H9 (cell line): ENCODE data around the gene APCDD1L. TPM values are rescaled to one million over a fixed set of nuclear protein-coding genes. Genes with fewer than 3 reads are reported as not detected.

Source experiments
- DNase-seq: peaks from one replicate; pipeline ENCODE4 v3.0.0-alpha.2; 2017
- H2AFZ ChIP-seq: one replicate; pipeline ENCODE4 v1.6.1; 2013; ENCODE audit warnings: mild to moderate bottlenecking, low read length, control low read depth, moderate library complexity
- H2AK5ac ChIP-seq: 2 replicates; pipeline ENCODE4 v1.6.1; 2013; ENCODE audit warnings: low read length, control low read depth, mixed read lengths; ENCODE audit not compliant: insufficient read length
- H2BK120ac ChIP-seq: one replicate; pipeline ENCODE4 v1.6.1; 2013; ENCODE audit warnings: low read depth, mild to moderate bottlenecking, low read length, control low read depth, inconsistent platforms; ENCODE audit not compliant: poor library complexity, severe bottlenecking
- H2BK12ac ChIP-seq: 2 replicates; pipeline ENCODE4 v1.6.1; 2013; ENCODE audit warnings: low read length, control low read depth, mixed read lengths, low read depth; ENCODE audit not compliant: insufficient read length
- H2BK15ac ChIP-seq: 2 replicates; pipeline ENCODE4 v1.6.1; 2013; ENCODE audit warnings: low read depth, low read length, control low read depth
- H2BK20ac ChIP-seq: one replicate; pipeline ENCODE4 v1.6.1; 2013; ENCODE audit warnings: low read depth, mild to moderate bottlenecking, low read length, control low read depth, inconsistent platforms; ENCODE audit not compliant: poor library complexity, severe bottlenecking
- H2BK5ac ChIP-seq: 2 replicates; pipeline ENCODE4 v1.6.1; 2013; ENCODE audit warnings: low read length, control low read depth, mixed read lengths; ENCODE audit not compliant: insufficient read length
- H3K14ac ChIP-seq: 2 replicates; pipeline ENCODE4 v1.6.1; 2013; ENCODE audit warnings: low read length, control low read depth; ENCODE audit not compliant: insufficient read depth
- H3K18ac ChIP-seq: 2 replicates; pipeline ENCODE4 v1.6.1; 2013; ENCODE audit warnings: low read depth, mild to moderate bottlenecking, mixed read lengths, low read length, control low read depth; ENCODE audit not compliant: insufficient read length
- H3K23ac ChIP-seq: 2 replicates; pipeline ENCODE4 v1.6.1; 2013; ENCODE audit warnings: low read length, control low read depth, mixed read lengths, low read depth; ENCODE audit not compliant: insufficient read length
- H3K23me2 ChIP-seq: 2 replicates; pipeline ENCODE4 v1.6.1; 2013; ENCODE audit warnings: low read depth, mild to moderate bottlenecking, mixed read lengths, low read length, control low read depth; ENCODE audit not compliant: insufficient read length, poor library complexity, severe bottlenecking
- H3K27ac ChIP-seq: 2 replicates; pipeline ENCODE4 v1.5.1; 2013; ENCODE audit warnings: low read length, control low read depth, mixed read lengths, low read depth; ENCODE audit not compliant: insufficient read length
- H3K27me3 ChIP-seq: 2 replicates; pipeline ENCODE4 v1.6.1; 2013; ENCODE audit warnings: low read length, control low read depth, inconsistent platforms; ENCODE audit not compliant: insufficient read depth
- H3K4ac ChIP-seq: 2 replicates; pipeline ENCODE4 v1.6.1; 2013; ENCODE audit warnings: low read depth, mild to moderate bottlenecking, control low read depth, inconsistent platforms, low read length, moderate library complexity
- H3K4me1 ChIP-seq: 2 replicates; pipeline ENCODE4 v1.6.1; 2013; ENCODE audit warnings: low read length, control low read depth, inconsistent platforms; ENCODE audit not compliant: insufficient read depth
- H3K4me2 ChIP-seq: 2 replicates; pipeline ENCODE4 v1.6.1; 2013; ENCODE audit warnings: low read length, control low read depth, mixed read lengths; ENCODE audit not compliant: insufficient read length, insufficient read depth
- H3K56ac ChIP-seq: 2 replicates; pipeline ENCODE4 v1.6.1; 2013; ENCODE audit warnings: low read depth, mild to moderate bottlenecking, mixed read lengths, low read length, control low read depth; ENCODE audit not compliant: insufficient read length
- H3K79me1 ChIP-seq: 2 replicates; pipeline ENCODE4 v1.6.1; 2013; ENCODE audit warnings: low read depth, mild to moderate bottlenecking, moderate library complexity, low read length, control low read depth, inconsistent platforms; ENCODE audit not compliant: insufficient read depth, poor library complexity, severe bottlenecking
- H3K79me2 ChIP-seq: 2 replicates; pipeline ENCODE4 v1.6.1; 2013; ENCODE audit warnings: low read length, control low read depth, inconsistent platforms; ENCODE audit not compliant: insufficient read depth
- H3K9ac ChIP-seq: 2 replicates; pipeline ENCODE4 v1.6.1; 2013; ENCODE audit warnings: low read length, control low read depth, mixed read lengths; ENCODE audit not compliant: insufficient read length; ENCODE audit errors: extremely low read depth
- H3K9me3 ChIP-seq: one replicate; pipeline ENCODE4 v1.6.1; 2013; ENCODE audit warnings: low read depth, low read length, inconsistent platforms; ENCODE audit not compliant: control insufficient read depth
- H3T11ph ChIP-seq: one replicate; pipeline ENCODE4 v1.6.1; 2013; ENCODE audit warnings: mild to moderate bottlenecking, low read length, control low read depth, inconsistent platforms
- H4K20me1 ChIP-seq: one replicate; pipeline ENCODE4 v1.6.1; 2013; ENCODE audit not compliant: control insufficient read depth, insufficient read length, insufficient read depth
- H4K5ac ChIP-seq: 2 replicates; pipeline ENCODE4 v1.6.1; 2013; ENCODE audit warnings: low read depth, mild to moderate bottlenecking, mixed read lengths, low read length, control low read depth; ENCODE audit not compliant: insufficient read length
- H4K8ac ChIP-seq: replicated peaks from 2 replicates; pipeline ENCODE4 v1.6.1; 2013; ENCODE audit warnings: low read length, control low read depth, mixed read lengths, low read depth; ENCODE audit not compliant: insufficient read length
- H4K91ac ChIP-seq: 2 replicates; pipeline ENCODE4 v1.6.1; 2013; ENCODE audit warnings: low read depth, mild to moderate bottlenecking, moderate library complexity, mixed read lengths, low read length, control low read depth; ENCODE audit not compliant: insufficient read length
- H3K27ac Mint-ChIP-seq, 3 experiments: 2 replicates in 2 of 3; 3 replicates in 1 of 3; pipeline ENCODE4 v1.8.0; 2020 to 2021; ENCODE audit warnings: mixed read lengths in 3 of 3, mild to moderate bottlenecking in 1 of 3, moderate library complexity in 1 of 3
- H3K27me3 Mint-ChIP-seq: 2 replicates; pipeline ENCODE4 v1.8.0; 2021; ENCODE audit warnings: low read depth, mild to moderate bottlenecking, moderate library complexity, mixed read lengths
- H3K36me3 Mint-ChIP-seq, 3 experiments: 2 replicates in 2 of 3; 3 replicates in 1 of 3; pipeline ENCODE4 v1.8.0; 2020 to 2021; ENCODE audit warnings: low read depth in 3 of 3, mixed read lengths in 3 of 3; ENCODE audit not compliant: insufficient read depth in 1 of 3
- H3K4me1 Mint-ChIP-seq, 2 experiments: 2 replicates each; pipeline ENCODE4 v1.8.0; 2020; ENCODE audit warnings: mixed read lengths in 2 of 2
- H3K4me3 Mint-ChIP-seq, 2 experiments: 2 replicates in 1 of 2; 3 replicates in 1 of 2; pipeline ENCODE4 v1.8.0; 2020 to 2021; ENCODE audit warnings: mild to moderate bottlenecking in 2 of 2, mixed read lengths in 2 of 2, moderate library complexity in 1 of 2
- H3K9me3 Mint-ChIP-seq, 2 experiments: 2 replicates in 1 of 2; 3 replicates in 1 of 2; pipeline ENCODE4 v1.8.0; 2020; ENCODE audit warnings: mild to moderate bottlenecking in 2 of 2, mixed read lengths in 2 of 2, moderate library complexity in 1 of 2
- total RNA-seq: library from RNA; stranded (reverse); gene quantifications from 2 replicates; pipeline ENCODE4 v1.2.1, GENCODE V29; 2021
- TF ChIP-seq, protein P1 (sequence below): fragments of 200-600 bp; sonication (generic); conservative IDR thresholded peaks from 3 replicates; pipeline ENCODE4 v1.8.0; 2021; ENCODE audit warnings: antibody characterized with exemption, mild to moderate bottlenecking

The APCDD1L gene
- total RNA-seq, 1 experiment from 2014 or later: 0.68 TPM

DNA sequence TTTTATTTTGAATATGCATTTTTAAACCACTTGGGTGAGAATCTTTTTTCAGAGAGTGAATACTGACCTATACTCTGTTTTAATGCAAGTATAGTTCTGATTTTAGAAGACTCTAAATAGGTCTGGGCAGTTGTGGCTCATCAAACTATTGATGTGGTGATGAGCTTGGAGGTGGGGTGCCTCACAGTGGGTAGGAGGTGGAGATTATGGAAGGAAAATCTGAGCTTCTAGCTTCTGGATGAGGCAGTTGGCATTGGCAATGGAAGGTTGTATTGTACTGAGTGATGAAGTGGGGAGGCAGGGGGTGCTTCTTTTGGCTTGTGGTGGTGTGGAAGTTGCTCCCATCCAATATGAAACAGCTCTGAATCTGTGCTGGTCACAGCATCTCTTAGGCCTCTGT lies 73.5 kb downstream of the APCDD1L start:
- Histone ChIP-seq H4K5ac (no peak overlapping the region), H2AFZ (no peak overlapping the region), H3K23ac (no peak overlapping the region), H3K4me2 (no peak overlapping the region), H3K4me1 (peaks cover 9% of the 10 kb centered on the region), H3K23me2 (no peaks in the 10 kb centered on the region), H2BK120ac (no peak overlapping the region), H2BK20ac (no peak overlapping the region), H2BK5ac (no peak overlapping the region), H3K14ac (no peak overlapping the region), H3K27me3 (no peaks in the 10 kb centered on the region), H2BK12ac (no peak overlapping the region), H4K20me1 (no peaks in the 10 kb centered on the region), H3K79me1 (no peaks in the 10 kb centered on the region), H3K79me2 (no peaks in the 10 kb centered on the region; the same call in 1 of the 2 replicates), H3K27ac (no peak overlapping the region), H3K18ac (no peak overlapping the region), H3K4ac (no peak overlapping the region), H4K91ac (no peak overlapping the region), H2AK5ac (no peak overlapping the region), H4K8ac (no peak overlapping the region), H2BK15ac (no peak overlapping the region), H3T11ph (no peak overlapping the region), H3K9ac (no peak overlapping the region), H3K9me3 (no peaks in the 10 kb centered on the region), H3K56ac (no peak overlapping the region)
- Mint-ChIP-seq H3K27me3 (no peaks in the 10 kb centered on the region), H3K4me1 (peaks cover 37 to 46% of the 10 kb centered on the region in 2 experiments), H3K36me3 (peaks cover 8 to 42% (median 29%) of the 10 kb centered on the region in 3 experiments; a peak in 6 of 7 replicates), H3K27ac (peak overlapping the region in 1 of 3 experiments; percentile 44; a peak in 2 of 7 replicates), H3K9me3 (no peaks in the 10 kb centered on the region), H3K4me3 (no peak overlapping the region; a peak in 1 of 5 replicates)
- TF ChIP-seq, protein P1, sequence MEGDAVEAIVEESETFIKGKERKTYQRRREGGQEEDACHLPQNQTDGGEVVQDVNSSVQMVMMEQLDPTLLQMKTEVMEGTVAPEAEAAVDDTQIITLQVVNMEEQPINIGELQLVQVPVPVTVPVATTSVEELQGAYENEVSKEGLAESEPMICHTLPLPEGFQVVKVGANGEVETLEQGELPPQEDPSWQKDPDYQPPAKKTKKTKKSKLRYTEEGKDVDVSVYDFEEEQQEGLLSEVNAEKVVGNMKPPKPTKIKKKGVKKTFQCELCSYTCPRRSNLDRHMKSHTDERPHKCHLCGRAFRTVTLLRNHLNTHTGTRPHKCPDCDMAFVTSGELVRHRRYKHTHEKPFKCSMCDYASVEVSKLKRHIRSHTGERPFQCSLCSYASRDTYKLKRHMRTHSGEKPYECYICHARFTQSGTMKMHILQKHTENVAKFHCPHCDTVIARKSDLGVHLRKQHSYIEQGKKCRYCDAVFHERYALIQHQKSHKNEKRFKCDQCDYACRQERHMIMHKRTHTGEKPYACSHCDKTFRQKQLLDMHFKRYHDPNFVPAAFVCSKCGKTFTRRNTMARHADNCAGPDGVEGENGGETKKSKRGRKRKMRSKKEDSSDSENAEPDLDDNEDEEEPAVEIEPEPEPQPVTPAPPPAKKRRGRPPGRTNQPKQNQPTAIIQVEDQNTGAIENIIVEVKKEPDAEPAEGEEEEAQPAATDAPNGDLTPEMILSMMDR: no peak
- no peak for DNase-seq
